ENCODE results near the gene TMEM25. TPM values are rescaled to one million over a fixed set of nuclear protein-coding genes. Genes with fewer than 3 reads are reported as not detected.

Gene TMEM25
- total and polyA plus RNA-seq, 3 donors (not counting 1 experiment from before 2014, with no cell fraction given): 16.9 to 46.8 (median 17.2) TPM

Other genes with a start within 250 kb of the TMEM25 start
- gene CD3E, start 226.5 kb upstream of the TMEM25 start, total RNA-seq: not detected
- gene CD3E, start 226.5 kb upstream of the TMEM25 start, polyA plus RNA-seq: not detected
- gene CD3D, start 188.5 kb upstream of the TMEM25 start, total RNA-seq: not detected
- gene CD3D, start 188.5 kb upstream of the TMEM25 start, polyA plus RNA-seq: not detected
- not detected for gene CD3G, start 186.8 kb upstream of the TMEM25 start, total RNA-seq
- gene CD3G, start 186.8 kb upstream of the TMEM25 start, polyA plus RNA-seq: not detected
- gene UBE4A, start 171.6 kb upstream of the TMEM25 start, total RNA-seq: 10 to 100 TPM; 31.9 to 54.3 TPM
- 9.4 TPM for gene UBE4A, start 171.6 kb upstream of the TMEM25 start, polyA plus RNA-seq
- gene ATP5MG, start 129.6 kb upstream of the TMEM25 start, total RNA-seq: 100 to 1,000 TPM in 1 of 2 donors, 10 to 100 TPM in 1; 24.8 to 187 TPM
- 266 TPM for gene ATP5MG, start 129.6 kb upstream of the TMEM25 start, polyA plus RNA-seq
- gene KMT2A, start 94.7 kb upstream of the TMEM25 start, total RNA-seq: 10 to 100 TPM; 35.7 to 55.2 TPM
- gene KMT2A, start 94.7 kb upstream of the TMEM25 start, polyA plus RNA-seq: 15.0 TPM
- 1 to 10 TPM in 1 of 2 donors, under 1 TPM in 1; 0.85 to 2.3 TPM for gene TTC36, start 3.7 kb upstream of the TMEM25 start, total RNA-seq
- not detected for gene TTC36, start 3.7 kb upstream of the TMEM25 start, polyA plus RNA-seq
- 10 to 100 TPM; 21.6 to 24.3 TPM for gene IFT46, start 34.7 kb downstream of the TMEM25 start, total RNA-seq
- 27.1 TPM for gene IFT46, start 34.7 kb downstream of the TMEM25 start, polyA plus RNA-seq
- gene ARCN1, start 41.2 kb downstream of the TMEM25 start, total RNA-seq: 100 to 1,000 TPM; 115 to 155 TPM
- gene ARCN1, start 41.2 kb downstream of the TMEM25 start, polyA plus RNA-seq: 181 TPM
- 100 to 1,000 TPM in 1 of 2 donors, 10 to 100 TPM in 1; 62.8 to 198 TPM for gene PHLDB1, start 76.4 kb downstream of the TMEM25 start, total RNA-seq
- gene PHLDB1, start 76.4 kb downstream of the TMEM25 start, polyA plus RNA-seq: 54.1 TPM
- gene TREH, start 148.5 kb downstream of the TMEM25 start, total RNA-seq: under 1 TPM in 1 of 2 donors, not detected in 1; 0.33 TPM
- not detected for gene TREH, start 148.5 kb downstream of the TMEM25 start, polyA plus RNA-seq

All from mammary epithelial cell (primary cell).